Neural progenitor cell (in vitro differentiated cells): ENCODE data around the gene GIT1. TPM values are rescaled to one million over a fixed set of nuclear protein-coding genes. Genes with fewer than 3 reads are reported as not detected.

ENCODE experiments used
- DNase-seq: peaks from one replicate; pipeline ENCODE4 v3.0.0-alpha.2; 2016; ENCODE audit warnings: low spot score
- H2AFZ ChIP-seq: fragments of 200-600 bp; sonication (generic); replicated peaks from 2 replicates; pipeline ENCODE4 v1.6.1; 2016; ENCODE audit warnings: antibody characterized with exemption
- H3F3A ChIP-seq: fragments of 200-600 bp; sonication (generic); 2 replicates; pipeline ENCODE4 v1.6.1; 2016; ENCODE audit warnings: antibody characterized with exemption, low read depth
- H3K27ac ChIP-seq: fragments of 200-600 bp; sonication (generic); 2 replicates; pipeline ENCODE4 v1.5.1; 2016; ENCODE audit warnings: mild to moderate bottlenecking
- H3K27me3 ChIP-seq: fragments of 200-600 bp; sonication (generic); 2 replicates; pipeline ENCODE4 v1.6.1; 2016; ENCODE audit warnings: mild to moderate bottlenecking, moderate library complexity
- H3K36me3 ChIP-seq: fragments of 200-600 bp; sonication (generic); 2 replicates; pipeline ENCODE4 v1.5.1; 2016
- H3K4me1 ChIP-seq: fragments of 200-600 bp; sonication (generic); 2 replicates; pipeline ENCODE4 v1.6.1; 2016; ENCODE audit warnings: mixed run types
- H3K4me2 ChIP-seq: fragments of 200-600 bp; sonication (generic); 2 replicates; pipeline ENCODE4 v1.6.1; 2016
- H3K4me3 ChIP-seq: fragments of 200-600 bp; sonication (generic); 2 replicates; pipeline ENCODE4 v1.5.1; 2016
- H3K79me2 ChIP-seq: fragments of 200-600 bp; sonication (generic); 2 replicates; pipeline ENCODE4 v1.6.1; 2016; ENCODE audit warnings: low read depth
- H3K9ac ChIP-seq: fragments of 200-600 bp; sonication (generic); 2 replicates; pipeline ENCODE4 v1.6.1; 2016
- H3K9me3 ChIP-seq: fragments of 200-600 bp; sonication (generic); 2 replicates; pipeline ENCODE4 v1.5.1; 2016; ENCODE audit warnings: low read depth
- H4K20me1 ChIP-seq: fragments of 200-600 bp; sonication (generic); 2 replicates; pipeline ENCODE4 v1.6.1; 2016; ENCODE audit warnings: low read depth
- H3K27ac Mint-ChIP-seq: 3 replicates; pipeline ENCODE4 v1.8.0; 2021; ENCODE audit warnings: mixed read lengths
- H3K27me3 Mint-ChIP-seq: 2 replicates; pipeline ENCODE4 v1.8.0; 2022; ENCODE audit warnings: low read depth, mild to moderate bottlenecking, inconsistent platforms, moderate library complexity, mixed read lengths; ENCODE audit not compliant: insufficient read depth
- H3K36me3 Mint-ChIP-seq: 3 replicates; pipeline ENCODE4 v1.8.0; 2021; ENCODE audit warnings: mixed read lengths
- H3K4me1 Mint-ChIP-seq: 3 replicates; pipeline ENCODE4 v1.8.0; 2021; ENCODE audit warnings: mixed read lengths
- H3K4me3 Mint-ChIP-seq: 3 replicates; pipeline ENCODE4 v1.8.0; 2021; ENCODE audit warnings: mild to moderate bottlenecking, moderate library complexity, mixed read lengths
- H3K9me3 Mint-ChIP-seq: 3 replicates; pipeline ENCODE4 v1.8.0; 2020; ENCODE audit warnings: mixed read lengths
- EZH2 ChIP-seq: fragments of 200-600 bp; sonication (generic); IDR thresholded peaks from 2 replicates; pipeline ENCODE4 v1.6.1; 2017; ENCODE audit warnings: antibody characterized with exemption, mild to moderate bottlenecking, moderate library complexity
- EZH2phosphoT487 ChIP-seq: fragments of 200-600 bp; sonication (generic); IDR thresholded peaks from 2 replicates; pipeline ENCODE4 v1.6.1; 2017; ENCODE audit warnings: antibody characterized with exemption
- total RNA-seq: library from RNA; depleted of rRNA; stranded (reverse); fragments of >200 nt; gene quantifications from 2 replicates; pipeline ENCODE4 v1.2.3, GENCODE V29; 2015; ENCODE audit warnings: low replicate concordance
- TF ChIP-seq, protein P1 (sequence below): fragments of 200-600 bp; sonication (generic); IDR thresholded peaks from 2 replicates; pipeline ENCODE4 v1.5.1; 2017; ENCODE audit warnings: antibody characterized with exemption, mild to moderate bottlenecking

The GIT1 gene
- total RNA-seq, 1 donor from 2014 or later: 17.6 TPM

DNA sequence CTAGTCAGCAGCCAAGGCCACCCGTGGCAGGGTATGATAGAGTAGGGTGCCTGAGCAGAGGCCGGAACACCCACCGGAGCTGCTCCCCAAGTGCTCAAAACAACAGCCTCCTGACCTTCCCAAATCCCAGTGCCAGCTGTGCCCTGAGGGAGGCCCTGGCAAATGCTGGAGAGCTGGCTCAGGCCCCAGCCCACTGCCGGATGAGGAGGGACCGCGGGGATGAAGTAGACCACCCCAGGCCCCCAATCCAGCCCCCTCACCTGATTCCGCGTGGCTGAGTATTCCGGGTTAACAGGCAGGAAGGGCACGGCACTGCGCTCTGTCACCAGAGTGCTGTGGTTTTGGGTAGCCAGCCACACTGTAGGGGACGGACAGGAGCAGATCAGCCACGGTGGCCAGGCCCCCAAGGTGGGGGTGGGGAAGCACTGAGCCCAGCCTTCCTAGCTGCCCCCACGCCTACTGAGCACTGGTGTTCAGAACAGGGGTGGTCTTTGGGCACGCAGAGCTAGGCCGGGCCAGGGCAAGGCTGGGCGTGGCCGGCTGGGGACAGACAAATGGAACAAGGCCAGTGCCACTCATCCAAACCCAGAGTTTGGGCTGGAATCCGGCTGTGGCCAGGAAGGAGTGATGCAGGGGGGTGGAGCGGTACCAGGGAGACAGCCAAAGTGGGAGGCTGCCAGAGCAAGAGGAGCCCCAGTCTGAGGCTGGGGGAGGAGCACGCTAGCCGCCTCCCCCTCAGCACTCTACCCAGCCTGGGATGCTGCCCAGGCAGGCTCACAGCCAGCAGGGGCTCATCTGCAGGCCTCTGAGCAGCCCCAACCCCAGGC lies 11.8 kb downstream of the GIT1 start:
- Histone ChIP-seq H3K27ac (no peak overlapping the region), H2AFZ (no peak overlapping the region), H3K4me3 (no peak overlapping the region), H4K20me1 (peaks cover 55% of the 10 kb centered on the region), H3K9me3 (no peaks in the 10 kb centered on the region), H3K9ac (no peak overlapping the region), H3F3A (peaks cover 12% of the 10 kb centered on the region), H3K4me1 (peaks cover 5% of the 10 kb centered on the region), H3K36me3 (no peaks in the 10 kb centered on the region), H3K4me2 (no peak overlapping the region), H3K79me2 (no peaks in the 10 kb centered on the region), H3K27me3 (no peaks in the 10 kb centered on the region)
- no peak for DNase-seq
- no peak overlapping the region for H3K27ac Mint-ChIP-seq
- H3K27me3 Mint-ChIP-seq: peaks cover 5% of the 10 kb centered on the region
- no peak overlapping the region for H3K4me3 Mint-ChIP-seq
- H3K4me1 Mint-ChIP-seq: peaks cover 15% of the 10 kb centered on the region
- H3K9me3 Mint-ChIP-seq: no peaks in the 10 kb centered on the region
- TF ChIP-seq, protein P1, sequence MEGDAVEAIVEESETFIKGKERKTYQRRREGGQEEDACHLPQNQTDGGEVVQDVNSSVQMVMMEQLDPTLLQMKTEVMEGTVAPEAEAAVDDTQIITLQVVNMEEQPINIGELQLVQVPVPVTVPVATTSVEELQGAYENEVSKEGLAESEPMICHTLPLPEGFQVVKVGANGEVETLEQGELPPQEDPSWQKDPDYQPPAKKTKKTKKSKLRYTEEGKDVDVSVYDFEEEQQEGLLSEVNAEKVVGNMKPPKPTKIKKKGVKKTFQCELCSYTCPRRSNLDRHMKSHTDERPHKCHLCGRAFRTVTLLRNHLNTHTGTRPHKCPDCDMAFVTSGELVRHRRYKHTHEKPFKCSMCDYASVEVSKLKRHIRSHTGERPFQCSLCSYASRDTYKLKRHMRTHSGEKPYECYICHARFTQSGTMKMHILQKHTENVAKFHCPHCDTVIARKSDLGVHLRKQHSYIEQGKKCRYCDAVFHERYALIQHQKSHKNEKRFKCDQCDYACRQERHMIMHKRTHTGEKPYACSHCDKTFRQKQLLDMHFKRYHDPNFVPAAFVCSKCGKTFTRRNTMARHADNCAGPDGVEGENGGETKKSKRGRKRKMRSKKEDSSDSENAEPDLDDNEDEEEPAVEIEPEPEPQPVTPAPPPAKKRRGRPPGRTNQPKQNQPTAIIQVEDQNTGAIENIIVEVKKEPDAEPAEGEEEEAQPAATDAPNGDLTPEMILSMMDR: no peak
- no peak for TF ChIP-seq EZH2
- no peak for TF ChIP-seq EZH2phosphoT487
- peaks cover 4% of the 10 kb centered on the region for H3K36me3 Mint-ChIP-seq

DNA sequence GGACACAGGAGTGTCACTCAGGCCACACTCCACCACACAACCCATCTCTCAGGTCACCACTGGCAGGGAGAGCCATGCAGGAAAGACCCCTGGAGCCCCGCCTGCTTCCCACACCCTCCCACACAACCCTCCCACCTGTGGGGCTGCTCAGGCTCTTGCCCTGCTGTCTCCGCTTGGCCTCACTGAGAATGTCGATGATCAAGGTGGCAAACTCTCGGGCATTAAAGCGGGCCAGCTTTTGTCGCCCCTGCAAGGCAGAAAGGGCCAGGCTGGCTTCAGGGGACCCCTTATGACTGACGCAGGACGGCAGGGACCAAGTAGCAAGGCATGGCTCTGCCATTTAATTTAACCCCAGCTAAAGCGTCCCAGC lies 12.5 kb downstream of the GIT1 start:
- Histone ChIP-seq H3K4me2 (no peak overlapping the region), H4K20me1 (peaks cover 56% of the 10 kb centered on the region), H3K4me3 (no peak overlapping the region), H3K4me1 (peaks cover 9% of the 10 kb centered on the region), H3K79me2 (no peaks in the 10 kb centered on the region), H3K9me3 (no peaks in the 10 kb centered on the region), H3K27ac (no peak overlapping the region), H3K36me3 (no peaks in the 10 kb centered on the region), H3K9ac (no peak overlapping the region), H3K27me3 (no peaks in the 10 kb centered on the region), H2AFZ (no peak overlapping the region), H3F3A (peaks cover 12% of the 10 kb centered on the region)
- TF ChIP-seq EZH2 (no peak), EZH2phosphoT487 (no peak)
- TF ChIP-seq, protein P1: no peak
- H3K36me3 Mint-ChIP-seq: peaks cover 4% of the 10 kb centered on the region
- H3K4me3 Mint-ChIP-seq: no peak overlapping the region
- no peak for DNase-seq
- peaks cover 5% of the 10 kb centered on the region for H3K27me3 Mint-ChIP-seq
- H3K4me1 Mint-ChIP-seq: peaks cover 11% of the 10 kb centered on the region
- H3K27ac Mint-ChIP-seq: no peak overlapping the region
- H3K9me3 Mint-ChIP-seq: no peaks in the 10 kb centered on the region

DNA sequence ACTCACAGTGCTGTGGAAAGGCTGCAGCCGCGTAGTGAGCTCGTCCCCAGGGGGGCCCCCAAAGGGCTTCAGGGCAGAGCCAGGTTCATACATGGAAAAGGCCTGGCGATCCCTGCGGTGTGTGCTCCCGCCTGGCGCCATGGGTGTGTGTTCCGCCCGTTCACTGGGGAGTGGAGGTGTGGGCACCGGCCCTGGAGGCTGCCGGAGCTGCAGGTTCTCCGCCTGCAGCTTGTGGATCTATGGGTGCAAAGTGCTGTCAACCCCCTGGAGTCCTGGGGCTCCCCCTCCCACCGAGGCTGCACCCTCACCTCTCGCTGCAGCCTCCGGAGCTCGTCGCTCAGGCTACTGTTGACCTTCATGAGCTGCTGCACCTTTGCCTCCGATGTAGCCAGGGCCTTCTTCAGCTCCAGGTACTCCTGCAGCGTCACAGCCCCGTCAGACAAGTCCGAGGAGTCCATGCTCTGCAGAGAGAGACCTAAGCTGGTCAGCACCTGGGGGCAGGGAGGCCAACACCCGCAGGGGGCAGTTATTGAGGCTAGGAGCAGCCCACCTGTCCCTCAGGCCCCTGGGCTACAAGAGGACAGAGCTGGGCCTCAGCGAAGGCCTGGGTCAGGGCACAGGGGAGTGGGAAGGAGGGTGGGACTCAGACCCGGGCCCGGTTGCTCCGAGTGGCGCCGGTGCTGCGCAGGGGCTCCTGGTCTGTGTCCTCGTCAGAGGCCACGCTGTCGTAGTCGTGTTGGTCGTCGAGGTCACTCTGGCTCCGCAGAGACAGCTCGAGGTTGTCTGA lies 13.0 kb downstream of the GIT1 start:
- Histone ChIP-seq H3K9ac (no peak overlapping the region), H3K79me2 (no peaks in the 10 kb centered on the region), H3K4me2 (no peak overlapping the region), H3F3A (peaks cover 12% of the 10 kb centered on the region), H3K36me3 (no peaks in the 10 kb centered on the region), H3K4me1 (peaks cover 9% of the 10 kb centered on the region), H3K27me3 (no peaks in the 10 kb centered on the region), H4K20me1 (peaks cover 59% of the 10 kb centered on the region), H3K9me3 (no peaks in the 10 kb centered on the region), H2AFZ (no peak overlapping the region), H3K27ac (no peak overlapping the region), H3K4me3 (no peak overlapping the region)
- no peak overlapping the region for H3K27ac Mint-ChIP-seq
- no peak for TF ChIP-seq EZH2phosphoT487
- no peak for TF ChIP-seq EZH2
- TF ChIP-seq, protein P1: no peak
- H3K4me3 Mint-ChIP-seq: no peak overlapping the region
- peaks cover 5% of the 10 kb centered on the region for H3K27me3 Mint-ChIP-seq
- H3K4me1 Mint-ChIP-seq: peaks cover 11% of the 10 kb centered on the region
- H3K9me3 Mint-ChIP-seq: no peaks in the 10 kb centered on the region
- DNase-seq: no peak
- peaks cover 4% of the 10 kb centered on the region for H3K36me3 Mint-ChIP-seq
